Measurements from ENCODE around the gene RABEP1.

The RABEP1 gene

DNA sequence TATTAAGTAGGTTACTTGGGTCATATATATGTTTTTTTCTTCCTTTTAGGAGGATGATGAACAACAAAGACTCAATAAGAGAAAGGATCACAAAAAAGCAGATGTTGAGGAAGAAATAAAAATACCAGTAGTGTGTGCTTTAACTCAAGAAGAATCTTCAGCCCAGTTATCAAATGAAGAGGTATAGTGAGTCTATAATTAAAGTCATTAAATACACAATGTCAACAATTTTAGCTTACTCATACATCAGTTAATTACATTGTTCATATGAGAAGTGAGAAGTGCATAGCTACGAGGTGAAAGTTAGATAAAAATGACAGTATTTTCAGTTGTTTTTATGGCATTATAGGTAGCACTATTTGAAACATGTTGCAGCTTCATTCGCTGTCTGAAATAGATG, 72.2 kb downstream of the RABEP1 start:
- Histone ChIP-seq H4K8ac (ENCODE audit: low read depth, low read length) (no peak overlapping the region), H3K4me3 (ENCODE audit: low read length in 2 of 2) (no peak overlapping the region), H4K91ac (ENCODE audit: low read depth, low read length, poor library complexity) (no peak overlapping the region), H2BK12ac (ENCODE audit: low read length) (no peak overlapping the region), H3K79me1 (ENCODE audit: low read depth, low read length) (peaks cover 1% of the 10 kb centered on the region), H3K4me1 (ENCODE audit: control insufficient read depth in 2 of 2, insufficient read depth in 1 of 2, low read depth in 1 of 2, low read length in 2 of 2) (no peaks in the 10 kb centered on the region), H2BK5ac (ENCODE audit: low read length) (no peak overlapping the region), H2BK15ac (ENCODE audit: low read length) (no peak overlapping the region), H3K18ac (ENCODE audit: low read length) (no peak overlapping the region), H3K4me2 (ENCODE audit: insufficient read depth, low read length, poor library complexity, severe bottlenecking) (no peak overlapping the region), H3K27ac (replicated peaks; ENCODE audit: low read length) (no peak overlapping the region), H2BK120ac (ENCODE audit: low read depth, low read length) (no peak overlapping the region), H3K14ac (ENCODE audit: low read length) (no peak overlapping the region), H3K4ac (ENCODE audit: low read length) (no peak overlapping the region), H3K9me3 (replicated peaks in 1 of 2; ENCODE audit: control insufficient read depth in 2 of 2, insufficient read depth in 1 of 2, low read depth in 1 of 2, low read length in 2 of 2) (no peaks in the 10 kb centered on the region), H2AFZ (ENCODE audit: low read length) (no peak overlapping the region), H3K23ac (ENCODE audit: low read depth, low read length, poor library complexity) (no peak overlapping the region), H3K36me3 (replicated peaks in 1 of 2; ENCODE audit: control insufficient read depth in 2 of 2, insufficient read depth in 2 of 2, low read length in 2 of 2) (peaks cover 24 to 94% of the 10 kb centered on the region in 2 donors), H3K27me3 (ENCODE audit: control insufficient read depth in 3 of 3, insufficient read depth in 3 of 3, low read depth in 1 of 3, low read length in 3 of 3) (no peaks in the 10 kb centered on the region), H2AK5ac (ENCODE audit: low read depth, low read length) (no peak overlapping the region), H3K9ac (ENCODE audit: low read depth, low read length, poor library complexity) (no peak overlapping the region)
- WGBS, 2 donors (ENCODE audit: extremely low coverage in 2 of 2, insufficient read length in 2 of 2, insufficient replicate concordance in 1 of 2), result no CpG with 5 or more reads among the region's 2 CpGs
- no peak for DNase-seq (ENCODE audit: low spot score)

DNA sequence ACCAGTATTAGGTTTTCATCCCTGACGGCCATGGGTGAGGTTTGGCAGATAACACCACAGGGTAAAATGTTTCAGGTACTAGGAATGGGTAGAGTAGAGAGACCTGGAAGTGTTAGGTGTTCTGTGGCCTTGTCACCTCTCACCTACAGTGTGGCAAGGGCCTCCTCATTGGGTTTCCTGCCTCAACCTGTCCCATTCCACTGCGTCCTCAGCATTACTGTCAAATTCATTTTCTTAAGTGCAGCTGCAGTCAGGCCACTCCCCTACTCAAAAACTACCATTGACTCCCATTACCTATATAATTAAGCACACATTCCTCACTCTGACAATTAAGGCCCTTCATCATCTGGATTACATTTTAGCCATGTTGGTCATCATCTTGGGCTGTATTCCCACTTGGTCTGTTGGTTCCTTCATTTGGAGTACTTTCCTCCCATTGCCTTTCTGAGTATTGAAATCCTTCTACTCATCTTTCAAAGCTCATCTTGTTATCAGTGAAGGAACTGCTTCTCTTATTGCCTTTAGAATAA, 72.9 kb downstream of the RABEP1 start:
- Histone ChIP-seq H3K9me3 (replicated peaks in 1 of 2; ENCODE audit: control insufficient read depth in 2 of 2, insufficient read depth in 1 of 2, low read depth in 1 of 2, low read length in 2 of 2) (no peaks in the 10 kb centered on the region), H3K4me2 (ENCODE audit: insufficient read depth, low read length, poor library complexity, severe bottlenecking) (no peak overlapping the region), H2BK12ac (ENCODE audit: low read length) (no peak overlapping the region), H2AK5ac (ENCODE audit: low read depth, low read length) (no peak overlapping the region), H3K36me3 (replicated peaks in 1 of 2; ENCODE audit: control insufficient read depth in 2 of 2, insufficient read depth in 2 of 2, low read length in 2 of 2) (peaks cover 24 to 94% of the 10 kb centered on the region in 2 donors), H2BK5ac (ENCODE audit: low read length) (no peak overlapping the region), H3K4ac (ENCODE audit: low read length) (no peak overlapping the region), H2AFZ (ENCODE audit: low read length) (no peak overlapping the region), H4K91ac (ENCODE audit: low read depth, low read length, poor library complexity) (no peak overlapping the region), H3K23ac (ENCODE audit: low read depth, low read length, poor library complexity) (no peak overlapping the region), H3K4me3 (ENCODE audit: low read length in 2 of 2) (no peak overlapping the region), H2BK120ac (ENCODE audit: low read depth, low read length) (no peak overlapping the region), H3K79me1 (ENCODE audit: low read depth, low read length) (peaks cover 1% of the 10 kb centered on the region), H3K9ac (ENCODE audit: low read depth, low read length, poor library complexity) (no peak overlapping the region), H3K18ac (ENCODE audit: low read length) (no peak overlapping the region), H3K4me1 (ENCODE audit: control insufficient read depth in 2 of 2, insufficient read depth in 1 of 2, low read depth in 1 of 2, low read length in 2 of 2) (no peaks in the 10 kb centered on the region), H4K8ac (ENCODE audit: low read depth, low read length) (no peak overlapping the region), H3K14ac (ENCODE audit: low read length) (no peak overlapping the region), H3K27me3 (ENCODE audit: control insufficient read depth in 3 of 3, insufficient read depth in 3 of 3, low read depth in 1 of 3, low read length in 3 of 3) (no peaks in the 10 kb centered on the region), H2BK15ac (ENCODE audit: low read length) (no peak overlapping the region), H3K27ac (replicated peaks; ENCODE audit: low read length) (no peak overlapping the region)
- no peak for DNase-seq (ENCODE audit: low spot score)
- no CpG with 5 or more reads among the region's 2 CpGs for WGBS, 2 donors (ENCODE audit: extremely low coverage in 2 of 2, insufficient read length in 2 of 2, insufficient replicate concordance in 1 of 2)

DNA sequence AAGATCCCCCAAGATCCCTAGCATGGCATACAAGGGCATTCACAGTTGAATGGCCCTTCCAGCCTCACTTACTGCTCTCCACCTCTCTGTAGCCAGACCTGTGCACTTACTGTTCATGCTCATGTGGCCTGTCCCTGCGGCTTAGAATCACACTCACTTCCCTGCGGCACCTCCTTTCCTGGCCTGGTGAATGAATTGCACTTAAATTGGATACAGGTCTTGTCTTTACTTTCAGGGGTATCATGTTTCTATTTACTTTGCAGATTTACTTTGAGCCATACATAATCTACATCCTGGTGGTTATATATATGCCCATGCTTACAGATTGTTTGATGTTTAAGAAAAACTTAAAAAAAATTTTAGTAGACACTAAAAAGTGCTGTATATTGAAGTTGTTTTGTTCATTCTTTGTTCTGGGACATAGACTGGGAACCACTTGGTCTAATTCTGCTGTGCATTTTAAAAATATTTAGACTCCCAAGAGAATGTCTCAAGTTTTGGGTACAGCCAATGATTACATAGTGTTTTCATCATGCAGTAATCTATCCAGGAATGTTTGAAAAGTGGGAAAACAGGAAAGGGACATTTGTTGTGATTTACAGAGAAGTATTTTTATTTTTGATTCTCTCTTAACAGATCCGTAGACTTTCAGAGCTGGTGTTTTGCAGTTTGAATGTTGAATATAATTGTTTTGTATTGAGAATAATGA, 73.5 kb downstream of the RABEP1 start:
- Histone ChIP-seq H2AFZ (ENCODE audit: low read length) (no peak overlapping the region), H3K27ac (replicated peaks; ENCODE audit: low read length) (no peak overlapping the region)

DNA sequence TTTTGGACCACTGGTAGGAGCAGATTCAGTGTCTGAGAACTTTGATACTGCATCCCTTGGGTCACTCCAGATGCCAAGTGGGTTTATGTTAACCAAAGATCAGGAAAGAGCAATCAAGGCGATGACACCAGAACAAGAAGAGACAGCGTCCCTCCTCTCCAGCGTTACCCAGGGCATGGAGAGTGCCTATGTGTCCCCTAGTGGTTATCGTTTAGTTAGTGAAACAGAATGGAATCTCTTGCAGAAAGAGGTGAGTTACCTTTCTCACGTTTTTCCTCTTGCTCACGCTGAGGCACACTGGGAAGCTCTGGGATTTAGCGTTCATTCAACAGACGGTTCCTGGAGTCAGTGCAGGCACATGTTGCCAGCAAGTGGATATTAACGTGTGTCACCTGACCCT, 79.3 kb downstream of the RABEP1 start:
- no peak overlapping the region for H2BK15ac ChIP-seq (ENCODE audit: low read length)
- H3K4me1 ChIP-seq (ENCODE audit: control insufficient read depth in 2 of 2, insufficient read depth in 1 of 2, low read depth in 1 of 2, low read length in 2 of 2), result no peaks in the 10 kb centered on the region
- H3K4ac ChIP-seq (ENCODE audit: low read length), result no peak overlapping the region
- no peak overlapping the region for H3K4me2 ChIP-seq (ENCODE audit: insufficient read depth, low read length, poor library complexity, severe bottlenecking)
- no peak overlapping the region for H2BK5ac ChIP-seq (ENCODE audit: low read length)
- no peaks in the 10 kb centered on the region for H3K9me3 ChIP-seq (replicated peaks in 1 of 2; ENCODE audit: control insufficient read depth in 2 of 2, insufficient read depth in 1 of 2, low read depth in 1 of 2, low read length in 2 of 2)
- H3K23ac ChIP-seq (ENCODE audit: low read depth, low read length, poor library complexity), result no peak overlapping the region
- no peak overlapping the region for H2BK12ac ChIP-seq (ENCODE audit: low read length)
- H3K79me1 ChIP-seq (ENCODE audit: low read depth, low read length), result no peaks in the 10 kb centered on the region
- no peak overlapping the region for H2AFZ ChIP-seq (ENCODE audit: low read length)
- H3K27ac ChIP-seq (replicated peaks; ENCODE audit: low read length), result no peak overlapping the region
- H2BK120ac ChIP-seq (ENCODE audit: low read depth, low read length), result no peak overlapping the region
- no peak overlapping the region for H4K91ac ChIP-seq (ENCODE audit: low read depth, low read length, poor library complexity)
- no peaks in the 10 kb centered on the region for H3K27me3 ChIP-seq (ENCODE audit: control insufficient read depth in 3 of 3, insufficient read depth in 3 of 3, low read depth in 1 of 3, low read length in 3 of 3)
- no peak overlapping the region for H3K18ac ChIP-seq (ENCODE audit: low read length)
- no CpG with 5 or more reads among the region's 9 CpGs for whole genome bisulfite sequencing, 2 donors (ENCODE audit: extremely low coverage in 2 of 2, insufficient read length in 2 of 2, insufficient replicate concordance in 1 of 2)
- H2AK5ac ChIP-seq (ENCODE audit: low read depth, low read length), result no peak overlapping the region
- no peak overlapping the region for H4K8ac ChIP-seq (ENCODE audit: low read depth, low read length)
- no peak overlapping the region for H3K4me3 ChIP-seq (ENCODE audit: low read length in 2 of 2)
- H3K14ac ChIP-seq (ENCODE audit: low read length), result no peak overlapping the region
- no peak for DNase-seq (ENCODE audit: low spot score)
- H3K9ac ChIP-seq (ENCODE audit: low read depth, low read length, poor library complexity), result no peak overlapping the region
- H3K36me3 ChIP-seq (replicated peaks in 1 of 2; ENCODE audit: control insufficient read depth in 2 of 2, insufficient read depth in 2 of 2, low read length in 2 of 2), result peaks cover 30 to 88% of the 10 kb centered on the region in 2 donors

More for the DNA sequence above, 73.5 kb downstream of the RABEP1 start:
- Histone ChIP-seq H2BK15ac (ENCODE audit: low read length) (no peak overlapping the region), H4K8ac (ENCODE audit: low read depth, low read length) (no peak overlapping the region), H3K9ac (ENCODE audit: low read depth, low read length, poor library complexity) (no peak overlapping the region), H2AK5ac (ENCODE audit: low read depth, low read length) (no peak overlapping the region), H3K4ac (ENCODE audit: low read length) (no peak overlapping the region), H2BK12ac (ENCODE audit: low read length) (no peak overlapping the region), H3K4me3 (ENCODE audit: low read length in 2 of 2) (no peak overlapping the region), H3K27me3 (ENCODE audit: control insufficient read depth in 3 of 3, insufficient read depth in 3 of 3, low read depth in 1 of 3, low read length in 3 of 3) (no peaks in the 10 kb centered on the region), H4K91ac (ENCODE audit: low read depth, low read length, poor library complexity) (no peak overlapping the region), H3K79me1 (ENCODE audit: low read depth, low read length) (peaks cover 1% of the 10 kb centered on the region), H3K23ac (ENCODE audit: low read depth, low read length, poor library complexity) (no peak overlapping the region), H3K18ac (ENCODE audit: low read length) (no peak overlapping the region), H2BK120ac (ENCODE audit: low read depth, low read length) (no peak overlapping the region), H3K4me1 (ENCODE audit: control insufficient read depth in 2 of 2, insufficient read depth in 1 of 2, low read depth in 1 of 2, low read length in 2 of 2) (no peaks in the 10 kb centered on the region), H2BK5ac (ENCODE audit: low read length) (no peak overlapping the region), H3K14ac (ENCODE audit: low read length) (no peak overlapping the region), H3K9me3 (replicated peaks in 1 of 2; ENCODE audit: control insufficient read depth in 2 of 2, insufficient read depth in 1 of 2, low read depth in 1 of 2, low read length in 2 of 2) (no peaks in the 10 kb centered on the region), H3K36me3 (replicated peaks in 1 of 2; ENCODE audit: control insufficient read depth in 2 of 2, insufficient read depth in 2 of 2, low read length in 2 of 2) (peaks cover 22 to 94% of the 10 kb centered on the region in 2 donors), H3K4me2 (ENCODE audit: insufficient read depth, low read length, poor library complexity, severe bottlenecking) (no peak overlapping the region)
- DNase-seq (ENCODE audit: low spot score), result no peak
- no CpG with 5 or more reads among the region's 3 CpGs for WGBS, 2 donors (ENCODE audit: extremely low coverage in 2 of 2, insufficient read length in 2 of 2, insufficient replicate concordance in 1 of 2)

Data from neuronal stem cell (in vitro differentiated cells).